Measurements from ENCODE around the gene TAP2.
"Not testable (repeated sequence)": the region's sequence is repeated elsewhere in the genome, so short reads cannot be mapped to it uniquely, and the experiment has no call there.

Gene TAP2

DNA sequence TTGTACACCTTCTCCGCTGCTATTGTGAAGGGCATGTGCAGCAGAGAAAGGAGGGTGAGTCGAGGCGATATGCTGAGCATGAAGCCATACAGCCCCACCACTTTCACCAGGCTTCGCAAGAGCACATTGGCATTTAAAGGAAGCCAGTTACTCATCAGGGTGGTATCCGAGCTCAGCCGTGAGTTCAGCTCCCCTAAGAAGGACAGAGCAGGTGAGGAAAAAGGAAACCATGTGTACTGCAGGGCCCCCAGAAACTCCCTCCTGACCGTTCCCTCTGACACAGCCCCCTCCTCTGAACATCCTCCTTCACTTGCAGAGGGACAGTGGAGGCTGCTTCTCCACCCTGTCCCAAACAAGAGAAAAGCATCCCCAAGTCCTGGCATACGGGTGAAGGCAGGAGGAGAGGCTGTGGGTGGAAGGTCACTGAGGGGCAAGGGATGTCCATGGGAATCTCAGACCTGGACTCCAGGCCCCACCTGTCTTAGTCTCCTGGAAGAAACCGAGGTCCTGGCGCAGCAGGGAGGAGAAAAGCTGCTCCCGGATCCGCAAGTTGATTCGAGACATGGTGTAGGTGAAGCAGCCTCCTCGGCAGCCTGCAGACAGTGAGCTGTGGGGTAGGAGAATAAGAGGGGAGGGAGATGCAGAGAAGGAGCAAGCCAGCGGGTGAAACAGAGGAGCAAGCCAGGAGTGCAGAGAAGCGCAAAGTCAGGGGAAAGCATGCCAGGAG is 3.2 kb downstream of the TAP2 start:
- no peak for DNase-seq (ENCODE audit: low spot score)

DNA sequence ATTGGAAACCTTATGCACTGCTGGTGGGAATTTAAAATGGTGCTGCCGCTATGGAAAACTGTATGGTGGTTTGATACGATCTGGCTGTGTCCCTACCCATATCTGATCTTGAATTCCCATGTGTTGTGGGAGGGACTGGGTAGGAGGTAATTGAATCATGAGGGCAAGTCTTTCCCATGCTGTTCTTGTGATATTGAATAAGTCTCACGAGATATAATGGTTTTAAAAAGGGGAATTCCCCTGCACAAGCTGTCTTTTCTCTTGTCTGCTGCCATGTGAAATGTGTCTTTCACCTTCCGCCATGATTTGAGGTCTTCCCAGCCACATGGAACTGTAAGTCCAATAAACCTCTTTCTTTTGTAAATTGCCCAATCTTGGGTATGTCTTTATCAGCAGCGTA is 4.9 kb downstream of the TAP2 start:
- no peak for DNase-seq (ENCODE audit: low spot score)

GRCh38 chr6:32832535-32832934 is 6.0 kb downstream of the TAP2 start:
- no peak for DNase-seq (ENCODE audit: low spot score)

GRCh38 chr6:32830936-32831335 is 7.6 kb downstream of the TAP2 start:
- DNase-seq (ENCODE audit: low spot score) = no peak

DNA sequence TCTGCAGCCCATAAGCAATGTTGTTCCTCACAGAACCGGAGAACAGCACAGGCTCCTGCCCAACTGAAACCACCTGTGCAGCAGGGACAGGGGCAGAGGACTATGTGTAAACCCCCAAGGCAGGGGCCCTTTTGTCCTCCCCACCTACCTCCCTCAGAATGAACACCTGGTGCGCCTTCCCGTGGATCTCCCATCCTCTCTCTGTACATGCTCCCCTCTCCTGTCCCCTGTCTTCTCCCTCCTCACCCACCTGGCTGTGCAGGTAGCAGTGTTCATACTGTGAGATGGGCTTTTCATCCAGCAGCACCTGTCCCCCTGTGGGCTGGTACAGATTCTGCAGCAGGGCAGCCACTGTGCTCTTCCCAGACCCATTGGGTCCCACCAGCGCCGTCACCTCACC is 8.5 kb downstream of the TAP2 start:
- no peak for DNase-seq (ENCODE audit: low spot score)

DNA sequence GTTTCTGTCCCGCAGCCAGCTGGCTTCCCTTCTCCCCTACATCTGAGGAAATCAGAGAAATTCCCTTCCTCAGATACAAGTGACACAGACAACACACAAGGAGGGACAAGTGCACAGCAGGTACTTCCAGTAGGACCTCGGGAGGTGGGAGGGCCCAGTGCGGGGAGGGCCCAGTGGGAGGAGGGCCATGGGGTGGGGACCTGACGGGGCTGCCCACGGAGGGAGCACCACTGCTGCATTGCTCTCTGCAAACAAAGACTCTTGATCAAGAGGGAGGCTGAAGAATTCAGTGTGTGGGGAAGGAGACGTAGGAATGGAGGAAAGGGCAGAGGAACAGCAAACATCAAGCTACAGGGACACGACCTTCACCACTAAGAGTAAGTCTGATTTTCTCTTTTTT is 9.0 kb downstream of the TAP2 start:
- no peak for DNase-seq (ENCODE audit: low spot score)

GRCh38 chr6:32827025-32827424 is 11.5 kb downstream of the TAP2 start:
- no peak for DNase-seq (ENCODE audit: low spot score)

DNA sequence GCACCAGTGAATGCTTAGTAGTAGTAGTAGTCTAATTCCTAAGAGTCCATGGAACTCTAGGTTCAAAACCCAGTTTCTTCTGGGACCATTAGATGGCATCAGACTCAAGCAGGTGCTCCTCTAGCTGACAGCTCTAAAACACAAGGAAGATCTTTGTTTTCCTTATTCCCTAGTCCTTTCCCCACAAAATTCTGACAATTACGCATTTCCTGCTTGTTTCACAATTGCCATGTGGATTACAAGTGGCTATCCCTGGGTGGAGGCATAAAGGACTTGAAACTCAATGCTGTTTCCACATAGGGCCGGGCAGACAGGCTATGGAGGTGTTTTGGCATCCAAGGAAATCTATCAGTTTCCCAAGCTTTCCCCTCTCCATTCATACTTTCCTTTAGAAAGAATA is 12.6 kb downstream of the TAP2 start:
- DNase-seq (ENCODE audit: low spot score) = no peak

GRCh38 chr6:32819729-32820128 is 18.8 kb downstream of the TAP2 start:
- DNase-seq (ENCODE audit: low spot score) = no peak

DNA sequence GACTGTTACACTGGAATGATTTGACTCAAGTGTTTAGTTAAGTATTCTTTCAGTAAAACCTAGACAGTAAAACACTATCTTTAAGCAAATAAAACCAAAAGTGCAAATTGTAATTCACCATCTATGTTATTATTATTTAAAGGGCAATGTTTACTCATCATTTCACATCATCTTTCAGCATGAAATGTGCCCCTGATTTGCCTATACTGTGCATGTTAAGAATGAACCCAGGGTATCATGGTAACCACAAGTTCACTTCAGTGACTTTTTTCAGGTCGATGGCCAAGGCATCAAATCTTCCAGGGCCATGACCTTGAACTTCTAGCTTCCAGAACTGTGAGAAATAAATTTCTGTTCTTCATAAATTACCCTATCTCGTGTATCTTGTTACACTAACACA is 19.7 kb downstream of the TAP2 start:
- DNase-seq (ENCODE audit: low spot score) = no peak

- DNase-seq (ENCODE audit: low spot score) = peak; percentile 10
Measured at GRCh38 chr6:32816746-32817204, 21.8 kb downstream of the TAP2 start, which contains the start of gene HLA-DOB. Gene HLA-DOB (minus strand): TSS chr6:32817002. CDS start chr6:32816951, 51 bp downstream.

DNA sequence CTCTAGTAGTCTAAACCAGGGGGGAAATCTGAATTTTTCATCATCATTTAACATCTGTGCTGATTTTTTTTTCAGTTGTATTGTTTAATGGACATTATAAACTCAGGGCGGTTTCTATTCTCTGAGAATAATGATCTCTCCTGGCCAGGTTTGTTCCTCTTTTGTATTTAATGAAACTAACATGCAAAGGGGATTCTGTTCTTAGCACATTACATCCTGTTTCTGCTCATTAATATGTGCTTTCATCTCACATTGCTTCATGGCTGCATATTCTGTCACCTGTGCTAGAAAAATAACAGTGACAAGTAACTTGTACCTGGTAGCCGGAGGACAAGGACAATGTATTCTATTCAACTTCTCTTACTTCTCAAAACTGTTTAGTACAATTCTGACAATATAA is 22.5 kb downstream of the TAP2 start:
- DNase-seq (ENCODE audit: low spot score) = no peak

- no peak for DNase-seq (ENCODE audit: low spot score)
Measured at GRCh38 chr6:32815115-32815514, 23.4 kb downstream of the TAP2 start.

DNA sequence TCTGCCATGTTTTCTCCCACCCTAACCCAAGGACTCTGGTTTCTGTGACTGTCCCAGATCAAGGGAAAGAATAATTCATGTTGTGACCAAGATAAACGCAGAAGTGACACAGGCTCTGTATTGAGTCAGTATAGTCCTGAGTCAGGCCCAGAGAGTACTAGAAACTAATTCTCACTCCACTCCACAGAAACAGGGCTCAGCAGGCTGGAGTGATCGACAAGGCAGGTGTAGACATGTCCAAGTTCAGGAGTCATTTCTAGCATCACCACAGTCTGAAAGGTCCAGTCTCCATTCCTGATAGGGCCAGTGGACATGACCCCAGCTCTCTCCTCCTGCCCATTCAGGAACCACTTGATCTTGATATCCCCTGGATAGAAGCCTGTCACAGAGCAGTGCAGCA is 24.4 kb downstream of the TAP2 start:
- DNase-seq (ENCODE audit: low spot score) = no peak

- no peak for DNase-seq (ENCODE audit: low spot score)
Measured at GRCh38 chr6:32809171-32809570, 29.4 kb downstream of the TAP2 start.

DNA sequence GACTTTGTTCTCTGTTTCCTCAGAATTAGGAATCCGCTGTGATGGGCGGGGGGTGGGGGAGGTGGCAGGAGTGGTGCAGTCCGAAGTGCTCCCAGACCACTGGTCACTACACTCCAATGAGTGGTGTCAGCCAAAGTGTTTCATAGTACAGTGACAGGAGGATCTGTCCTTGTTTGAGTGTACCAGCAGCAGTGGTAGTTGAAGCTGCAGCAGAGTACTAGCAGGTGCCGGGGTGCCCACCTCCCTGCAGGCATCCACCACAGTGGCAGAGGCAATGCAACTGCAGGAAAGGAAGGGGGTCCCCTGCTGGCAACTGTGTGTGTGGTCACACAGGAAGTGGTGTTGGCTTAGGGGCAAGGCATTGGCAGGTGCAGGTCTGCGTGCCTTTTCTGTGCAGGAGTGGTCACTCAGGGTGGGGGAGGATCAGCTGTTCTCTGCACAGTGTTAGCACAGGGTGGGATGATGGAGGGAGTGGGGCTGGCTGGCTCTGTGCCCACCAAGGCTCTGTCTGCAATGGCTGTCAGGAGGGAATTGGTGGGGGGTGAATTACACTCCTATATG is 31.4 kb downstream of the TAP2 start:
- no peak for DNase-seq (ENCODE audit: low spot score)

- DNase-seq (ENCODE audit: low spot score) = not testable (repeated sequence)
Measured at GRCh38 chr6:32805404-32805803, 33.1 kb downstream of the TAP2 start.

GRCh38 chr6:32803416-32803815 is 35.1 kb downstream of the TAP2 start:
- DNase-seq (ENCODE audit: low spot score) = no peak

DNA sequence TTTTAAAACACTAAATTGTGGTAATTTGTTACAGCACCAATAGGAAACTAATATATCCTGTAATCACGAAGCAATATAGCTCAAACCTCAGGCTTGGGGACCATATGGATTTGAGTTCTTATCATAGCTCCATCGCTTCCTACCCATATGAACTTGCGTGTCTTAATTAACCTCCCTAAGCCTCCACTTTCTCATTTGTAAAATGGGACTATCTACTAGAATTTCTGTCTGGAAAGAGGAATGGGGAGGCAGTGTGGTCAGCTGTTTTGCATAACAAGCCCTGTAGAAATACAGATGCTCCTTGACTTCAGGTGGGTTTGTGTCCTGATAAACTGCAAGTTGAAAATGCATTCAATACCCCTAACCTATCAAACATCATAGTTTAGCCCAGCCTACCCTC is 38.8 kb downstream of the TAP2 start:
- DNase-seq (ENCODE audit: low spot score) = no peak

- no peak for DNase-seq (ENCODE audit: low spot score)
Measured at GRCh38 chr6:32799168-32799567, 39.4 kb downstream of the TAP2 start.

DNA sequence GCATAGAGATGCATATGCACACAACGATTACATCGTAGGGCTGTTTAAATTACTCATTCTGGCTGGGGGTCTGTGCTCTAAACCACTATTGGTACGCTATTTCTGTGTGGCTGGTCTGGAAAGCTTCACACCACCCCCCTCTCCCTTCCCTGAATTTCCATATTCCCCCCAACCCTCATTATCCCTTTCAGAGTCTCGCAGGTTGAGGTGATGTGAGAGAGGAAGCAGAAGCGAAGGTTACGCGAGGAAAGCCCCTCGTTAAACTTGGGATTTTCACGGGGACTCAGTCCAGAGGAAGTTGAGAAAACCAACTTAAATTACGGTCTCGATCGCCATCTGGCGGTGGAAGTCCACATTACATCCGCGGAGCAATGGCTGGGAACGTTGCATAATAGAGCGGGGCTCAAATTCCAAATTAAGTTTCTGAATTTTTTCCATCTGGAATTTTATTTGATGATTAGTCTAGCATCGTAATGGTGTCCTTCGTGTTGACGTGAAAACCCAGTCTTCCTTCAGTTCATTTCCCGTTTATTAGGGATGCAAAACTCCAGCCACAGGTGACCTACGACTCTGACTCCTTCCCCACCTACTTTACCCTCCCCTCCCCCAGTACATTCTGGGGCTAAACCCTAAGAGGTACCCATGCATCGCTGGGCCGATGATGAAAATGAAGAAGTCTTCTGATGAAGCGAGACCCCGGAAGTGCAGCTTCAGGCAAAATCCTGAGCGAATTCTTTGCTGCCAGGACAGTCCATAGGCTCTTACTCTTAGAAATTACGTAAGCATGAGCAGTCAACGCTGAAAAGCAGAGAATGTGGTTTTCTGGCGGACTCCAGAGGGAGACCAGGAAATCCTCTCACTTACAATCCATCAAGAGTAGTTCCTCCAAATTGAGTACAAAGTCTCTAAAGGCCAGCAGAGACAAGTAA is 41.4 kb downstream of the TAP2 start:
- DNase-seq (ENCODE audit: low spot score) = peak; percentile 74

DNA sequence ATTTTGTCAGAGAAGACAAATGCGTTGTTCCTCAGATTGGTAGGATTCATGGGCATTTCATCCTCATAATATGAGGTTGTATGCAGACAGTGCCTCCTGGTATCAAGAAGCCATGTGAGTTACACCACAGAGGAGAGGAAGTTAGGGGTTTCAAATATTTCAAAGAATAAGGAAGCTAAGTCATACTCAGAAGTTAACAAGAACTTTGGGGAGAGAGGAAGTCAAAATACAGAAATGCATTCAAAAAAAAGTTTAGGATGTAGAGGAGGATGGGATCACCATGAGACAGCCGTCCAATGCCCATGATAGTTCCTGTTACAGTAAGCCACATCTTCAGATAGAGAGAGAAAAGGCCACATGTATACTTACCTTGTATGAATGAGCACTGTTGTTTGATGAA is 44.0 kb downstream of the TAP2 start:
- DNase-seq (ENCODE audit: low spot score) = no peak

- no peak for DNase-seq (ENCODE audit: low spot score)
Measured at GRCh38 chr6:32792901-32793435, 45.6 kb downstream of the TAP2 start.

Data from CD4-positive, alpha-beta T cell treated with Interleukin-15 for 4 hours (primary cell).